HG02610 (cell line): ENCODE data around the gene FAM161A.
A peak's percentile ranks its signal among the peaks of the same experiment; 100 is the strongest.
"Not testable (repeated sequence)": the region's sequence is repeated elsewhere in the genome, so short reads cannot be mapped to it uniquely, and the experiment has no call there.

Experiments
- ATAC-seq: cut with Tn5 transposase; IDR thresholded peaks from one replicate; pipeline ENCODE4 v1.9.1; 2021; ENCODE audit warnings: mild to moderate bottlenecking, moderate library complexity; ENCODE audit not compliant: unreplicated experiment

The FAM161A gene, protein sequence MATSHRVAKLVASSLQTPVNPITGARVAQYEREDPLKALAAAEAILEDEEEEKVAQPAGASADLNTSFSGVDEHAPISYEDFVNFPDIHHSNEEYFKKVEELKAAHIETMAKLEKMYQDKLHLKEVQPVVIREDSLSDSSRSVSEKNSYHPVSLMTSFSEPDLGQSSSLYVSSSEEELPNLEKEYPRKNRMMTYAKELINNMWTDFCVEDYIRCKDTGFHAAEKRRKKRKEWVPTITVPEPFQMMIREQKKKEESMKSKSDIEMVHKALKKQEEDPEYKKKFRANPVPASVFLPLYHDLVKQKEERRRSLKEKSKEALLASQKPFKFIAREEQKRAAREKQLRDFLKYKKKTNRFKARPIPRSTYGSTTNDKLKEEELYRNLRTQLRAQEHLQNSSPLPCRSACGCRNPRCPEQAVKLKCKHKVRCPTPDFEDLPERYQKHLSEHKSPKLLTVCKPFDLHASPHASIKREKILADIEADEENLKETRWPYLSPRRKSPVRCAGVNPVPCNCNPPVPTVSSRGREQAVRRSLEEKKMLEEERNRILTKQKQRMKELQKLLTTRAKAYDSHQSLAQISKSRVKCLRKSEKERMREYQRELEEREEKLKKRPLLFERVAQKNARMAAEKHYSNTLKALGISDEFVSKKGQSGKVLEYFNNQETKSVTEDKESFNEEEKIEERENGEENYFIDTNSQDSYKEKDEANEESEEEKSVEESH

DNA sequence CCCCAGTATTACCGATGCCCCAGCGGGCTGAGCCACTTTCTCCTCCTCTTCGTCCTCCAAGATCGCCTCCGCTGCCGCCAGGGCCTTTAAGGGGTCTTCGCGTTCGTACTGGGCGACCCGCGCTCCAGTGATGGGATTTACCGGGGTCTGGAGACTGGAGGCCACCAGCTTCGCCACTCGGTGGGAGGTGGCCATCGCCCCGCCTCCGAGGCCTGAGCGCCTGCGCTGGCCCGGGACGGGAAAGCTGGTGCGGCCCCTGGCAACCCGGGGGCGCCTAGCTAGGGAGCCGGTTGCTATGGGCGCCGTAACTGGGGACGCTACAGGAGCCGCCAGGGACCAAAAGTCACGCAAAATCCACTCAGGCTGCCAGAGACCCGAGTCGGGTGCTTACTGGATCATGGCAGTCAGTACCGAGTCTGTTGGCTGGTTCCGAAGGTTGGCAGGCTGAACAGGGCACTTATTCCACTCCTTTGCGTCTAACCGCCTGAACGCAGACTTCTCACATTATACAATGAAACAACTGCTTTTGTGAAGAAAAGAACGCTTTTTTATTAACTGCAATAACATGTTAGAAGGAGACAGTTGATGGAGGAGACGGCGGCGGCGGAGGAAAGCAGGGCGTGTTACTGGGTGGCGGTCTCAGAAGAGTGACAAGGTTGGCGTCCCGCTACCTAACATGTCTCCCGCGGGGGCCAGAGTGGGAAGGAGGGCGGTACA is at the start of gene FAM161A:
Gene FAM161A, minus strand, starts transcription at position 214 of the 717 bp plus-strand sequence. Its CDS starts 19 bp downstream, at position 195.
- peak; percentile 78 for ATAC-seq

- no peak for ATAC-seq
Observed at GRCh38 chr2:61900281-61900680, 46.4 kb upstream of the FAM161A start.

GRCh38 chr2:61898810-61899209 is 45.0 kb upstream of the FAM161A start:
- no peak for ATAC-seq

DNA sequence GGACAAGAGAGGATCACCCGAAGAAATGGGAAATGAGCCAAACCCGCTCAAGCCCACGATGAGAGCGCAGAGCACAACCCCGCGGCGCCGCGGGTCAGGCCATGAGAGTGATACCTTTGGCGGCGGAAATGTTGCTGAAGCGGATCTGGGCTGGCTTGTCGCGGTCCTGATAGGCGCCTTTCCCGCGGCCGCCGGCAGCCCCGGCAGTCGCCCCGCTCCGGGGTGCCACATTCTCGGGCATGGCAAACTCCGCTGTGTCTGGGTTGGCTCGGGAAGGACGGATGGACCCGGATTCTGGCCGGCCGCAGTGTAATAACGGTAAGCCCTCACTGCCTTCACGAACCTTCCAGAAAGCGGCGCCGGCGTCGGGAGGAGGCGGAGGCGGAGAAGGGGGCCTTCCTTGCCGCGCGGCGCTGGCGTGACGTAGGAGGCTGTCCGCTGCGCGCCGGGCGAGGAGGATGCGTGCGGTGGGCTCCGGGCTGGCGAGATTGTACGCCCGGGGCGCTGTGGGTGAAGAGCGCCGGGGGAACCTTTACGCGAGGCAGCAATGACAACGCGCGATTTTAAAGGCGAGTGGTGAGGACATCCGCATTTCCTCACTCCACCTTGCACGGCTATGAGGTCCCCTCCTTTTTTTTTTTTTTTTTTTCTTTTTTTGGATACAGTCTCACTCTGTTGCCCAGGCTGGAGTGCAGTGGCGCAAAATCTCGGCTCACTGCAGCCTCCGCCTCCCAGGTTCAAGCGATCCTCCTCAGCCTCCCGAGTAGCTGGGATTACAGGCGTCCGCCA is 34.6 kb upstream of the FAM161A start, which contains the start of gene CCT4:
Gene CCT4, minus strand, starts transcription at position 390 of the 789 bp plus-strand sequence. Its CDS starts 149 bp downstream, at position 241.
- ATAC-seq: peak; percentile 68

DNA sequence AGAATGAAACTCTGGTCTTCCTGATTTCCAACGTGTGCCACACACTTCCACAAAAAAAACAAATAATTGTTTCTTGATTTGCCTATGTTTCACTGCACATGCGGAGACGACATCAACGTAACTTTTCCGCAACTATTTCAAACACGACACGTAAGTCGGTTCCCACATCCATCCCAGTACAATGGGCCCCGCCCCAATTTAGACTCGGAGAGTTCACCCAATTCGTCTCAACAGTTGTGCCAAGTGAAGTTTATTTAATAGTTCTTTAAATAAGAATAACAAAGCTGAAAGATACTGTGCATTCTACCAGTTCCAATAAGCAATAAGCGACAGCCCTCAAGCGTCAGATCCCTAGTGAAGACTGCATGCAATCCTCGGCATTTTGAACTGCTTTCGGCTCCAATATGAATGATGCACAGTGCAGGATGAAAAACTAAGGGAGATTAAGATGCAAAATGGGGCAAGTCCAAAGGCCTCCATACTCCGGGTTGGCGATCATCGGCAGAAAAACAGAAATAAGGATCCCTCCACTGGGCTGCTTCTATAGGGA is 33.9 kb upstream of the FAM161A start:
- peak; percentile 4 for ATAC-seq

DNA sequence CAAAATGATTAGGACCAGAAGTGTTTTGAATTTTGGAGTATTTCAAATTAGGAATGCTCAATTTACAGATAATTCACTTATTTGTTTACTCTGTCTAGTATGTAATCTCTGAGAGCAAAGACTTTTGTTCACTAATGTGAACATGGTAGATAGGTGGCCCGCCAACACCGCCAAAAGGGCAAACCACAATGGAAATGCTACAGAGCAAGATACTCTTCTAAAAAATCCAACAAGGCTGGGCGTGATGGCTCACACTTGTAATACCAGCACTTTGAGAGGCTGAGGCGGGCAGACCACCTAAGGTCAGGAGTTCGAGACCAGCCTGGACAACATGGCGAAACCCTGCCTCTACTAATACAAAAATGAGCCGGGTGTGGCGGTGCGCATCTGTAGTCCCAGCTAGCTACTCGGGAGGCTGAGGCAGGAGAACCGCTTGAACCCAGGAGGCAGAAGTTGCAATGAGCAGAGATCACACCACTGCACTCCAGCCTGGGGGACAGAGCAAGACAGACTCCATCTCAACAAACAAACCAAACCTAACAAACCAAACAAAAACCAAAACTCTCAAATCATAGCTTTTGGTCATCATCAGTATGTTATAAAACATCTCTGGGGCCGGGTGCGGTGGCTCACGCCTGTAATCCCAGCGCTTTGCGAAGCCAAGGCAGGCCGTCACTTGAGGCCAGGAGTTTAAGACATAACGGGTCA is 32.2 kb upstream of the FAM161A start:
- no peak for ATAC-seq

- ATAC-seq: no peak
Observed at GRCh38 chr2:61882850-61883249, 29.0 kb upstream of the FAM161A start.

DNA sequence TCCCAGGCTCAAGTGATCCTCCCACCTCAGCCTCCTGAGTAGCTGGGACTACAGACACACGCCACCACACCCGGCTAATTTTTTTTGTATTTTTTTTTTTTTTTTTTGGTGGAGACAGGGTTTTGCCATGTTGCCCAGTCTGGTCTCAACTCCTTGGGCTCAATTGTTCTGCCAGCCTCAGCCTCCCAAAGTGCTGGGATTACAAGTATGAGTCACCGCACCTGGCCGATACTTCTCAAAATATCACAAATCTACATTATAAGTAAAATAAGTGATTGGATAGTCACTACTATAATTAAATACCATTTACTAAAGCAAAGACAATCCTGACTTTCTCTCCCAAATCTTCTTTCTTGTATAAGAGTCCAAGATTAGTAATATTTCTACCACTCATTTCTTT is 25.5 kb upstream of the FAM161A start:
- not testable (repeated sequence) for ATAC-seq

- ATAC-seq: no peak
Observed at GRCh38 chr2:61878761-61879160, 24.9 kb upstream of the FAM161A start.

- no peak for ATAC-seq
Observed at GRCh38 chr2:61877571-61878245, 23.8 kb upstream of the FAM161A start.

- ATAC-seq: no peak
Observed at GRCh38 chr2:61876400-61876799, 22.5 kb upstream of the FAM161A start.

- ATAC-seq: not testable (repeated sequence)
Observed at GRCh38 chr2:61866482-61867089, 12.7 kb upstream of the FAM161A start.

DNA sequence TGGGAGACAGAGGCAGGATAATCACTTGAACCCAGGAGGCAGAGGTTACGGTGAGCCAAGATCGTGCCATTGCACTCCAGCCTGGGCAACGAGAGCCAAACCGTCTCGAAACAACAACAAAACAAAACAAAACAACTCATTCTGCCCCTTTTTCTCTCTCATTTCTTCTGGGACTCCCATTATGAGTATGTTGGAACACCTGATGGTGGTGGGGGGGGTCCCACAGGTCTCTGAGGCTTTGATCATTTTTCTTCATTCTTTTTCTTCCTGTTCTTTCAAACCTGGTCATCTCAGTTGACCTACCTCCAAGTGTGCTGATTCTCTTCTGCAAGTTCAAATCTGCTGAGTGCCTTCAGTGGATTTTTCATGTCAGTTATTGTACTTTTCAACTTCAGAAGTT is 8.2 kb upstream of the FAM161A start:
- ATAC-seq: no peak

DNA sequence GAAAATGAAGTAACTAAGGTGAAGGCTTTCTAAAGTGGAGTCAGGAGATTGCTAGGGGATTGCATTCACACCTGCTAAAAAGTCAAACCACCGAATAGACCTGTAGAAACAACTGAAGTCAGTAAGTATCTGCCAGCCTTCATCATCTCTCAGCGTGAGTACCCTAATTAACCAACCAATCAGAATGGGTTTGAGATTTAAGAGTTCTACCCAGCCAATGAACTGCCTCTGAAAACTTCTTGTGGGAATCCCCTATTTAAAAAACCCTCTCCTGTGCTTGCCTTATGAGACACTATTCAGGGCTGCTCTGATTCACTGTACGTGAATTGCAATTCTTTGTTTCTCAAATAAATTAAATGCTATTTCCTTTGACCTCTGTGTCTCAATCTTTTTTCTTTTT is 3.4 kb upstream of the FAM161A start:
- ATAC-seq: no peak

- ATAC-seq: no peak
Observed at GRCh38 chr2:61855318-61855613, 1.4 kb upstream of the FAM161A start.

- peak; percentile 90 for ATAC-seq
Observed at GRCh38 chr2:61854564-61855317, 881 bp upstream of the FAM161A start.

- peak; percentile 65 for ATAC-seq
Observed at GRCh38 chr2:61853086-61853846, 594 bp downstream of the FAM161A start.
